CD14-positive monocyte (primary cell): ENCODE results near the gene PKD1L1. TPM values are rescaled to one million over a fixed set of nuclear protein-coding genes. Genes with fewer than 3 reads are reported as not detected.

ENCODE experiments used
- DNase-seq, 3 donors: peaks; one replicate each; pipeline ENCODE4 v3.0.0-alpha.2; 2011 to 2022
- H2AFZ ChIP-seq: 2 replicates; pipeline ENCODE4 v1.6.0; 2012; ENCODE audit warnings: mild to moderate bottlenecking, low read depth, low read length, inconsistent platforms; ENCODE audit not compliant: insufficient read depth, poor library complexity, severe bottlenecking
- H3K27ac ChIP-seq, 2 donors: 1 replicate in 1 of 2; 2 replicates in 1 of 2; pipeline ENCODE4 v1.5.1; 2012 to 2013; ENCODE audit warnings: low read length in 2 of 2, control low read depth in 1 of 2, inconsistent platforms in 1 of 2, low read depth in 1 of 2, mild to moderate bottlenecking in 1 of 2
- H3K27me3 ChIP-seq, 2 donors: one replicate each; pipeline versions ENCODE4 v1.6.0 to v1.6.1; 2011 to 2013; ENCODE audit warnings: low read length in 2 of 2; ENCODE audit not compliant: control insufficient read depth in 2 of 2, insufficient read depth in 2 of 2
- H3K36me3 ChIP-seq, 2 donors: replicated peaks in 1 of 2; 1 replicate in 1 of 2; 2 replicates in 1 of 2; pipeline versions ENCODE4 v1.5.1 to v1.6.1; 2012 to 2013; ENCODE audit warnings: low read length in 2 of 2, control low read depth in 1 of 2, inconsistent platforms in 1 of 2, mild to moderate bottlenecking in 1 of 2; ENCODE audit not compliant: insufficient read depth in 2 of 2, control insufficient read depth in 1 of 2
- H3K4me1 ChIP-seq, 2 donors: 1 replicate in 1 of 2; 2 replicates in 1 of 2; pipeline versions ENCODE4 v1.5.1 to v1.6.1; 2012 to 2013; ENCODE audit warnings: low read length in 2 of 2, control low read depth in 1 of 2, inconsistent platforms in 1 of 2, mild to moderate bottlenecking in 1 of 2, moderate library complexity in 1 of 2; ENCODE audit not compliant: insufficient read depth in 2 of 2, control insufficient read depth in 1 of 2
- H3K4me2 ChIP-seq: replicated peaks from 2 replicates; pipeline ENCODE3; 2012; ENCODE audit warnings: low read length, moderate library complexity, mild to moderate bottlenecking; ENCODE audit not compliant: poor library complexity, severe bottlenecking; ENCODE audit errors: extremely low read depth
- H3K4me3 ChIP-seq, 3 experiments: fragments of 200-600 bp in 1 of 3; sonication (generic) in 1 of 3; replicated peaks in 1 of 3; 1 replicate in 2 of 3; 2 replicates in 1 of 3; pipeline ENCODE4 v1.5.1; 2011 to 2013; ENCODE audit warnings: low read length in 3 of 3, mild to moderate bottlenecking in 3 of 3, control low read depth in 2 of 3, low read depth in 2 of 3, inconsistent platforms in 1 of 3, moderate library complexity in 1 of 3
- H3K79me2 ChIP-seq: 2 replicates; pipeline ENCODE4 v1.6.0; 2012; ENCODE audit warnings: mild to moderate bottlenecking, control low read depth, inconsistent platforms, low read length, moderate library complexity; ENCODE audit not compliant: insufficient read depth
- H3K9ac ChIP-seq: 2 replicates; pipeline ENCODE4 v1.6.0; 2017; ENCODE audit warnings: low read length, mild to moderate bottlenecking; ENCODE audit not compliant: insufficient read depth, poor library complexity, severe bottlenecking
- H3K9me3 ChIP-seq, 2 donors: replicated peaks in 1 of 2; 1 replicate in 1 of 2; 2 replicates in 1 of 2; pipeline versions ENCODE4 v1.5.1 to v1.6.1; 2012 to 2013; ENCODE audit warnings: low read length in 2 of 2, control low read depth in 1 of 2; ENCODE audit not compliant: control insufficient read depth in 1 of 2, insufficient read depth in 1 of 2
- H4K20me1 ChIP-seq: 2 replicates; pipeline ENCODE4 v1.6.0; 2012; ENCODE audit warnings: mild to moderate bottlenecking, low read length, control low read depth, moderate library complexity; ENCODE audit not compliant: insufficient read depth
- H3K27ac Mint-ChIP-seq, 7 donors: one replicate each; pipeline ENCODE4 v1.8.0; 2020; ENCODE audit warnings: mild to moderate bottlenecking in 7 of 7, mixed read lengths in 7 of 7, moderate library complexity in 6 of 7, inconsistent platforms in 2 of 7
- H3K27me3 Mint-ChIP-seq, 3 donors: one replicate each; pipeline ENCODE4 v1.8.0; 2021 to 2022; ENCODE audit warnings: low read depth in 3 of 3, mild to moderate bottlenecking in 3 of 3, mixed read lengths in 3 of 3, moderate library complexity in 3 of 3, inconsistent platforms in 1 of 3
- H3K36me3 Mint-ChIP-seq, 2 donors: one replicate each; pipeline ENCODE4 v1.8.0; 2020; ENCODE audit warnings: mixed read lengths in 2 of 2, inconsistent platforms in 1 of 2, mild to moderate bottlenecking in 1 of 2
- H3K4me1 Mint-ChIP-seq: one replicate; pipeline ENCODE4 v1.8.0; 2020; ENCODE audit warnings: mild to moderate bottlenecking, mixed read lengths
- H3K4me3 Mint-ChIP-seq, 2 donors: one replicate each; pipeline ENCODE4 v1.8.0; 2020; ENCODE audit warnings: mild to moderate bottlenecking in 2 of 2, mixed read lengths in 2 of 2, moderate library complexity in 1 of 2
- H3K9me3 Mint-ChIP-seq, 7 donors: one replicate each; pipeline ENCODE4 v1.8.0; 2020 to 2022; ENCODE audit warnings: mixed read lengths in 7 of 7, mild to moderate bottlenecking in 6 of 7, moderate library complexity in 6 of 7, inconsistent platforms in 2 of 7
- WGBS: methylation state at CpG from one replicate; pipeline ENCODE4 v1.1.5; 2013; ENCODE audit warnings: missing lambda C conversion rate; ENCODE audit not compliant: insufficient coverage; 5-methylcytosine and 5-hydroxymethylcytosine counted together
- intact Hi-C, 2 donors: fragments of 100-400 bp; cut with micrococcal nuclease; formaldehyde crosslinking; loops; one replicate each; pipeline versions ENCODE4 v1.15.0 to v1.15.1; 2023
- polyA plus RNA-seq, 3 donors: library from polyadenylated mRNA; depleted of rRNA in 1 of 3; unstranded in 2 of 3; stranded (reverse) in 1 of 3; fragments of 300-500 nt in 2 of 3; fragments of >200 nt in 1 of 3; fragmentation: Illumina TruSeq in 2 of 3; gene quantifications; 1 replicate in 2 of 3; 2 replicates in 1 of 3; pipeline ENCODE4 v1.2.3, GENCODE V29; 2012 to 2021
- TF ChIP-seq, protein P1 (sequence below): fragments of 200-600 bp; IDR thresholded peaks from one replicate; pipeline ENCODE4 v1.8.0; 2022; ENCODE audit warnings: antibody characterized with exemption, mild to moderate bottlenecking

PKD1L1 gene
- polyA plus RNA-seq, 3 donors, result 0.19 TPM; not detected in 2

DNA sequence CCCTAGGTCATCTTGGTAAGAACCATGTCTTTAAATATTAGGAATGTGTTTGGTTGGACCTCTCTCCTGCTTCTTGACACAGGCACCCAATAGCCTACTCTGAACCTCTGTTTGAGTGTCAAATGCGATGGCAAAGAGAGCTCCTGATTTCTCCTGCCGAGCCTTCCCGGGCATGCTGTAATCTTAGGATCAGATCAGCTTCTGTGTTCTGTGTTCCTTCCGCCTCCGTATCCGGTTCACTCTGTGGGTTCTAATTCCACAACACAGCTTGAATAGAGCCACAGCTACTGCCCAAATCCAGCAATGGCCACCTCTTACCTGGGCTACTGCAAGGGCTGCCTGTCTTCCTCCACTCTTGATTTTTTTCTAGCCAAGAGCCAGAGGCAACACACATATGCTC lies 201.1 kb downstream of the PKD1L1 start:
- no peaks in the 10 kb centered on the region for H3K79me2 ChIP-seq
- no peak overlapping the region for H3K4me2 ChIP-seq
- no peak for DNase-seq
- intact Hi-C loops, result no loop called here
- H3K27ac Mint-ChIP-seq, result no peak overlapping the region
- H3K4me3 Mint-ChIP-seq, result no peak overlapping the region
- no peaks in the 10 kb centered on the region for H3K36me3 Mint-ChIP-seq
- no peak overlapping the region for H3K9ac ChIP-seq
- H3K4me1 Mint-ChIP-seq, result peaks cover 4% of the 10 kb centered on the region
- 91% methylated on average over 6 of the region's 6 CpGs for WGBS
- TF ChIP-seq, protein P1, sequence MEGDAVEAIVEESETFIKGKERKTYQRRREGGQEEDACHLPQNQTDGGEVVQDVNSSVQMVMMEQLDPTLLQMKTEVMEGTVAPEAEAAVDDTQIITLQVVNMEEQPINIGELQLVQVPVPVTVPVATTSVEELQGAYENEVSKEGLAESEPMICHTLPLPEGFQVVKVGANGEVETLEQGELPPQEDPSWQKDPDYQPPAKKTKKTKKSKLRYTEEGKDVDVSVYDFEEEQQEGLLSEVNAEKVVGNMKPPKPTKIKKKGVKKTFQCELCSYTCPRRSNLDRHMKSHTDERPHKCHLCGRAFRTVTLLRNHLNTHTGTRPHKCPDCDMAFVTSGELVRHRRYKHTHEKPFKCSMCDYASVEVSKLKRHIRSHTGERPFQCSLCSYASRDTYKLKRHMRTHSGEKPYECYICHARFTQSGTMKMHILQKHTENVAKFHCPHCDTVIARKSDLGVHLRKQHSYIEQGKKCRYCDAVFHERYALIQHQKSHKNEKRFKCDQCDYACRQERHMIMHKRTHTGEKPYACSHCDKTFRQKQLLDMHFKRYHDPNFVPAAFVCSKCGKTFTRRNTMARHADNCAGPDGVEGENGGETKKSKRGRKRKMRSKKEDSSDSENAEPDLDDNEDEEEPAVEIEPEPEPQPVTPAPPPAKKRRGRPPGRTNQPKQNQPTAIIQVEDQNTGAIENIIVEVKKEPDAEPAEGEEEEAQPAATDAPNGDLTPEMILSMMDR, result no peak
- no peak overlapping the region for H3K27ac ChIP-seq
- H3K27me3 Mint-ChIP-seq, result peaks cover 8 to 10% (median 9%) of the 10 kb centered on the region in 3 donors
- H3K36me3 ChIP-seq, result no peaks in the 10 kb centered on the region
- H2AFZ ChIP-seq, result no peak overlapping the region
- no peak overlapping the region for H3K4me3 ChIP-seq
- no peaks in the 10 kb centered on the region for H3K4me1 ChIP-seq
- H3K9me3 ChIP-seq, result peaks cover 0 to 3% of the 10 kb centered on the region in 2 donors
- H3K27me3 ChIP-seq, result peaks cover 0 to 7% of the 10 kb centered on the region in 2 donors
- H3K9me3 Mint-ChIP-seq, result peaks cover 0 to 10% (median 3%) of the 10 kb centered on the region in 7 donors
- H4K20me1 ChIP-seq, result no peaks in the 10 kb centered on the region

DNA sequence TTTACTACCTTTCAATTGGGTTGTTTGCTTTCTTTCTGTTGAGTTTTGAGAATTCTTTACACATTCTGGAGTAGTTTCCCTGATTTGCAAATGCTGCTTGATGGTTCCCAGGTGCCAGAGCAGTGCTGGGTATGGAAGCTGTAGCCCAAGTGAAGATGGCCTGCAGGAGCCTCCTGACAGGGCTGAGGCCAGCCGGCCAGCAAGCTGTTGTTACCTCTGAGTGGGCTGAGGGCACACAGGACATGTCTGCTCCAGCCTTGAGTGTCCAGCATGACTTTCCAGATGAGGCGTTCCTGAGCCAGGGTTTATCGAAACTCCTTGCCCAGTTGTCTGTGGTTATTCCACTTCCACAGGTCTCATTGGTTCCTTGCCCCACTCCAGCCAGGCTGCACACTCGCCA lies 201.8 kb downstream of the PKD1L1 start:
- H3K27me3 Mint-ChIP-seq, result peaks cover 8 to 10% (median 9%) of the 10 kb centered on the region in 3 donors
- Histone ChIP-seq H4K20me1 (no peaks in the 10 kb centered on the region), H3K9me3 (no peaks in the 10 kb centered on the region), H3K4me1 (no peaks in the 10 kb centered on the region), H3K9ac (no peak overlapping the region), H3K79me2 (no peaks in the 10 kb centered on the region), H3K27me3 (peaks cover 0 to 7% of the 10 kb centered on the region in 2 donors), H3K36me3 (no peaks in the 10 kb centered on the region), H3K4me3 (no peak overlapping the region), H2AFZ (no peak overlapping the region), H3K27ac (no peak overlapping the region), H3K4me2 (no peak overlapping the region)
- intact Hi-C loops, result no loop called here
- no peak overlapping the region for H3K27ac Mint-ChIP-seq
- H3K4me3 Mint-ChIP-seq, result no peak overlapping the region
- DNase-seq, result no peak
- peaks cover 0 to 6% (median under 1%) of the 10 kb centered on the region in 7 donors for H3K9me3 Mint-ChIP-seq
- 75% methylated on average over 4 of the region's 4 CpGs for WGBS
- no peaks in the 10 kb centered on the region for H3K36me3 Mint-ChIP-seq
- TF ChIP-seq, protein P1, result no peak
- H3K4me1 Mint-ChIP-seq, result peaks cover 4% of the 10 kb centered on the region
